Measurements from ENCODE around the gene DEK.
A peak's percentile ranks its signal among the peaks of the same experiment; 100 is the strongest.

The DEK gene

DNA sequence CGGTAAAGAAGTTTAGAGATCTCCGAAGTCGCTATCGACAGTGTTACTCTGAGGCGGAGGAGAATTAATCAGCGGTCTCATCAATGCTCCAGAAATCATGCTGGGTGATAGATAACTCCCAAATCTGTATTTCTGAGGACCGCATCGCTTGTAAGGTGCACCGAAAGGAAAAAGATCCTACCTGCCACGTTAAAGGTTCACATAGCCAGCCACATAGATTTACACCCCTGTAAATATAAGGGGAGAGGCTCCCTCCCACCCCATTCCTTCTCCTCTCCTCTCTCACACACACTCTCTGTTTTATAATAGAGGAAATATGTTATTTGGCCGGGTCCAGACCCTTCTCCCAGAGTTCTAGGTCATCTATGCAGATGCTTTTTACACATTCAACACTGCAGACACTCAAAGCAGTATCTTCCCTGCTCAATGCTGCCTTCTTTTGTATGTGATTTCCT lies 620 bp upstream of the DEK start:
- Histone ChIP-seq H3K9me3 (ENCODE audit: insufficient read depth, low read depth, low read length) (no peaks in the 10 kb centered on the region), H3K27me3 (ENCODE audit: insufficient read depth, low read length) (no peaks in the 10 kb centered on the region; the same call in 1 of the 2 replicates), H3K4me1 (ENCODE audit: insufficient read depth, low read length) (peaks cover 27% of the 10 kb centered on the region; the same call in 1 of the 2 replicates), H3K27ac (ENCODE audit: low read length) (no peak overlapping the region), H3K36me3 (ENCODE audit: insufficient read depth, low read depth, low read length) (peaks cover 32% of the 10 kb centered on the region), H3K4me3 (ENCODE audit: low read length) (peak overlapping the region; percentile 84), H3K9ac (ENCODE audit: low read depth, low read length) (peak overlapping the region; percentile 91)

- Histone ChIP-seq H3K9ac (ENCODE audit: low read depth, low read length) (peak overlapping the region; percentile 97), H3K27me3 (ENCODE audit: insufficient read depth, low read length) (no peaks in the 10 kb centered on the region; the same call in 1 of the 2 replicates), H3K9me3 (ENCODE audit: insufficient read depth, low read depth, low read length) (no peaks in the 10 kb centered on the region), H3K36me3 (ENCODE audit: insufficient read depth, low read depth, low read length) (peaks cover 43% of the 10 kb centered on the region), H3K27ac (ENCODE audit: low read length) (peak overlapping the region; percentile 99), H3K4me3 (ENCODE audit: low read length) (peak overlapping the region; percentile 96), H3K4me1 (ENCODE audit: insufficient read depth, low read length) (peaks cover 27% of the 10 kb centered on the region; the same call in 1 of the 2 replicates)
These were observed 712 bp downstream of the DEK start for GRCh38 chr6:18263418-18264218.

- peak overlapping the region; percentile 99 for H3K27ac ChIP-seq (ENCODE audit: low read length)
- H3K4me3 ChIP-seq (ENCODE audit: low read length), result peak overlapping the region; percentile 96
- H3K27me3 ChIP-seq (ENCODE audit: insufficient read depth, low read length), result no peaks in the 10 kb centered on the region; the same call in 1 of the 2 replicates
- peaks cover 27% of the 10 kb centered on the region; the same call in 1 of the 2 replicates for H3K4me1 ChIP-seq (ENCODE audit: insufficient read depth, low read length)
- peaks cover 51% of the 10 kb centered on the region for H3K36me3 ChIP-seq (ENCODE audit: insufficient read depth, low read depth, low read length)
- no peaks in the 10 kb centered on the region for H3K9me3 ChIP-seq (ENCODE audit: insufficient read depth, low read depth, low read length)
- H3K9ac ChIP-seq (ENCODE audit: low read depth, low read length), result peak overlapping the region; percentile 97
These were observed 1.5 kb downstream of the DEK start for GRCh38 chr6:18262702-18263417.

- Histone ChIP-seq H3K9ac (ENCODE audit: low read depth, low read length) (peak overlapping the region; percentile 97; the same call in 1 of the 2 replicates), H3K27ac (ENCODE audit: low read length) (no peak overlapping the region), H3K4me1 (ENCODE audit: insufficient read depth, low read length) (peaks cover 27% of the 10 kb centered on the region; the same call in 1 of the 2 replicates), H3K9me3 (ENCODE audit: insufficient read depth, low read depth, low read length) (no peaks in the 10 kb centered on the region), H3K27me3 (ENCODE audit: insufficient read depth, low read length) (no peaks in the 10 kb centered on the region), H3K4me3 (ENCODE audit: low read length) (peak overlapping the region; percentile 96), H3K36me3 (ENCODE audit: insufficient read depth, low read depth, low read length) (peaks cover 60% of the 10 kb centered on the region)
These were observed 2.5 kb downstream of the DEK start for GRCh38 chr6:18261877-18262276.

GRCh38 chr6:18260448-18261106 lies 3.8 kb downstream of the DEK start:
- peak overlapping the region; percentile 96; the same call in 1 of the 2 replicates for H3K4me3 ChIP-seq (ENCODE audit: low read length)
- H3K36me3 ChIP-seq (ENCODE audit: insufficient read depth, low read depth, low read length), result peaks cover 73% of the 10 kb centered on the region
- H3K4me1 ChIP-seq (ENCODE audit: insufficient read depth, low read length), result peaks cover 25% of the 10 kb centered on the region; the same call in 1 of the 2 replicates
- H3K27ac ChIP-seq (ENCODE audit: low read length), result no peak overlapping the region
- peak overlapping the region; percentile 97; the same call in 1 of the 2 replicates for H3K9ac ChIP-seq (ENCODE audit: low read depth, low read length)
- H3K9me3 ChIP-seq (ENCODE audit: insufficient read depth, low read depth, low read length), result no peaks in the 10 kb centered on the region
- H3K27me3 ChIP-seq (ENCODE audit: insufficient read depth, low read length), result no peaks in the 10 kb centered on the region

DNA sequence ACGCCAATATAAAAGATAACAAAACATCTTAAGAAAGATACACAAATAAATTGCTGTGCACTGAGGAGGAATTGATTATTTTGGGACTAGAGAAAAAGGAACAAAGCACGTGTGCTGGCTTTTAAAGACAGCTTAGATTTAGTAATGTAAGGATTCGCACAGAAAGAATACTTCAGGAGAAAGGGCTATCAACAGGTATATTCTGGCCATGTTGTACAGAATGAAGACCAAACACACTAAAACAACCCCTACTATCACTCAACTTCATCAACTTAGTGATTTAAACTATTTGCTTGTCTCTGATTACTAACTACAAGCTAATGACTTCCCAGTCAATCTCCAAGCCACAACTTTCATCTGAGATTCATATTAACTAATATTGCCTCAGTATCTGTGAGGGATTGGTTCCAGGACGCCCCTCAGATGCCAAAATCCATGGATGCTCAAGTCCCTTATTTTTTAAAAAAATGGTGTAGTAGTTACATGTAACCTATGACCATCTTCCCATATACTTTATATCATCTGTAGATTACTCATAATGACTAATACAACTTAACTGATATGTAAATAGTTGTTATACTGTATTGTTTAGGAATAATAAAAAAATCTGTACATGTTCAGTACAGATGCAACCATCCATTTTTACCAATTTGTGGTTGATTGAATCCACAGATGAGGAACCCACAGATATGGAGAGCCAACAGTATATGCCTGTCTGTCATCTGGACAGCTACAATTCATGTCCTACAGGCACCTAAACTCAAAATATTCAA lies 4.5 kb downstream of the DEK start:
- Histone ChIP-seq H3K4me1 (ENCODE audit: insufficient read depth, low read length) (peaks cover 18% of the 10 kb centered on the region; the same call in 1 of the 2 replicates), H3K9ac (ENCODE audit: low read depth, low read length) (no peak overlapping the region), H3K4me3 (ENCODE audit: low read length) (peak overlapping the region; percentile 12; the same call in 1 of the 2 replicates), H3K9me3 (ENCODE audit: insufficient read depth, low read depth, low read length) (no peaks in the 10 kb centered on the region), H3K27me3 (ENCODE audit: insufficient read depth, low read length) (no peaks in the 10 kb centered on the region), H3K27ac (ENCODE audit: low read length) (no peak overlapping the region), H3K36me3 (ENCODE audit: insufficient read depth, low read depth, low read length) (peaks cover 81% of the 10 kb centered on the region)

DNA sequence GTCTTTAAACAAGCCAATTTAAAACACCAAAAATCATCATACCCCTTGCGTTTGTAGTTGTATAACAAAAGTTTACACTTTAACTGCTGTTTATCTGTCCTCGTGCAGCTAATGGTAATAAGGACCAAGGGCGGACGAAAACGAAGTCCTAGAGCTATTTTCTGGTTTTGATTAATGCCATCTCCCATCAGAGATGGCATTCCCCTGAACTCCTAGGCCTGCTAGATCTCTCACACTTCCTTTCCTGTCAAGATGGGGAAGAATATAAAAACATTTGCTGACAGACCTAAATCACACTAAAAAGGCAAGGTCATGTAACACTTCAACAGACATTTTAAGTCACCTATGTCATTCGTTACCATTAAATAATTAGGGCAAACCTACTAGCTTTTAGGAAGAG lies 9.5 kb downstream of the DEK start:
- Histone ChIP-seq H3K27me3 (ENCODE audit: insufficient read depth, low read length) (no peaks in the 10 kb centered on the region), H3K9ac (ENCODE audit: low read depth, low read length) (no peak overlapping the region), H3K4me3 (ENCODE audit: low read length) (no peak overlapping the region), H3K9me3 (ENCODE audit: insufficient read depth, low read depth, low read length) (no peaks in the 10 kb centered on the region), H3K4me1 (ENCODE audit: insufficient read depth, low read length) (no peaks in the 10 kb centered on the region), H3K36me3 (ENCODE audit: insufficient read depth, low read depth, low read length) (peaks cover 94% of the 10 kb centered on the region), H3K27ac (ENCODE audit: low read length) (no peak overlapping the region)

- no peaks in the 10 kb centered on the region for H3K4me1 ChIP-seq (ENCODE audit: insufficient read depth, low read length)
- H3K36me3 ChIP-seq (ENCODE audit: insufficient read depth, low read depth, low read length), result peaks cover 96% of the 10 kb centered on the region
- no peaks in the 10 kb centered on the region for H3K27me3 ChIP-seq (ENCODE audit: insufficient read depth, low read length)
- H3K9me3 ChIP-seq (ENCODE audit: insufficient read depth, low read depth, low read length), result no peaks in the 10 kb centered on the region
- no peak overlapping the region for H3K9ac ChIP-seq (ENCODE audit: low read depth, low read length)
- no peak overlapping the region for H3K4me3 ChIP-seq (ENCODE audit: low read length)
- H3K27ac ChIP-seq (ENCODE audit: low read length), result no peak overlapping the region
These were observed 10.7 kb downstream of the DEK start for GRCh38 chr6:18253635-18254034.

DNA sequence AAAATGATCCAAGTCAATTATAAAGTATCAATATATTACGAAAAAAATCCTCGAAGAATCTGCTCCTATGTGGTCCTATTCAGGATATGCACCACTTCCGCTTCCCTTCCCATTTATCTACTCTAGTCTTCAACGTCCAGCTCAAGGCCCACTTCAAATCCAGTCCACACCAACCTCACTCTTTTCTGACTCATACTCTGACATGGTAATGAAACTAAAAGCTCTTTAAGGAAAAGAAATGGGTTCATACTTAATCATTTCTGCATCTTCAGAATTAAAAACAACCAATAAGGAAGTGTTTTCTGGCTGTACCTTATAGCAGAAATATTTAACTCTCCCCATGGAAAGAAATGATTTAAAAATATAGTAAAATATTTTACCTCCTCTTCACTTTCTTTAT lies 15.1 kb downstream of the DEK start:
- Histone ChIP-seq H3K36me3 (ENCODE audit: insufficient read depth, low read depth, low read length) (peaks cover 97% of the 10 kb centered on the region), H3K4me3 (ENCODE audit: low read length) (no peak overlapping the region), H3K9me3 (ENCODE audit: insufficient read depth, low read depth, low read length) (no peaks in the 10 kb centered on the region), H3K27me3 (ENCODE audit: insufficient read depth, low read length) (no peaks in the 10 kb centered on the region), H3K4me1 (ENCODE audit: insufficient read depth, low read length) (no peaks in the 10 kb centered on the region), H3K27ac (ENCODE audit: low read length) (no peak overlapping the region), H3K9ac (ENCODE audit: low read depth, low read length) (no peak overlapping the region)

DNA sequence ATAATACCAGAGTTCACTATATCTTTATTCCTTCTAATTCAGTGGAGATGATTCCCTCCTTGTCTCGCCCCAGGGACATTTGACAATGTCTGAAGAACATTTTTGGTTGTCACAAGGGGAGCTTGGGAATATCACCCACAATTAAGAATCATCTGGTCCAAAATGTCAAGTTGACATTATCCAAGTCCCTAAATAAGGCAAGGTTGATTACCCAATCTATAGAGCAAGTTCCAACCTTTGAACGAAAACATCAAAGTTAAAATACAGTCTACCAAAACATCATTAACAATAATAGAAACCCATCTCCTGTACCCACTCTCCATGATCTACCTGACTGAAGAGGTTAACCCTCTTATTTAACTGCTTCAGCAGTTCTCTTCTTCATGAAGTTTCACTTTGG lies 15.6 kb downstream of the DEK start:
- no peaks in the 10 kb centered on the region for H3K9me3 ChIP-seq (ENCODE audit: insufficient read depth, low read depth, low read length)
- H3K27ac ChIP-seq (ENCODE audit: low read length), result no peak overlapping the region
- H3K4me1 ChIP-seq (ENCODE audit: insufficient read depth, low read length), result no peaks in the 10 kb centered on the region
- H3K36me3 ChIP-seq (ENCODE audit: insufficient read depth, low read depth, low read length), result peaks cover 98% of the 10 kb centered on the region
- H3K4me3 ChIP-seq (ENCODE audit: low read length), result no peak overlapping the region
- no peaks in the 10 kb centered on the region for H3K27me3 ChIP-seq (ENCODE audit: insufficient read depth, low read length)
- H3K9ac ChIP-seq (ENCODE audit: low read depth, low read length), result no peak overlapping the region

GRCh38 chr6:18247002-18247401 lies 17.3 kb downstream of the DEK start:
- Histone ChIP-seq H3K9ac (ENCODE audit: low read depth, low read length) (no peak overlapping the region), H3K36me3 (ENCODE audit: insufficient read depth, low read depth, low read length) (peaks cover 98% of the 10 kb centered on the region), H3K4me3 (ENCODE audit: low read length) (no peak overlapping the region), H3K4me1 (ENCODE audit: insufficient read depth, low read length) (no peaks in the 10 kb centered on the region), H3K27me3 (ENCODE audit: insufficient read depth, low read length) (no peaks in the 10 kb centered on the region), H3K27ac (ENCODE audit: low read length) (no peak overlapping the region), H3K9me3 (ENCODE audit: insufficient read depth, low read depth, low read length) (no peaks in the 10 kb centered on the region)

Data from iPS-20b (cell line).